K562 (cell line): Measurements from ENCODE around the gene TMEM181. TPM values are rescaled to one million over a fixed set of nuclear protein-coding genes. Genes with fewer than 3 reads are reported as not detected.

Experiments
- SMC3 ChIP-seq: conservative IDR thresholded peaks from 2 replicates; pipeline ENCODE4 v1.6.1; 2011; ENCODE audit warnings: low read depth, low read length, improper control_type of control experiment; ENCODE audit not compliant: insufficient read depth
- polyA plus RNA-seq, 8 experiments: library from polyadenylated mRNA; depleted of rRNA in 4 of 8; stranded (reverse) in 5 of 8; unstranded in 3 of 8; fragments of >200 nt; fragmentation: Nextera tagmentation in 2 of 8; fragmentation: Illumina TruSeq in 1 of 8; extraction: Ambion mirVana in 2 of 8; extraction: Trizol in 1 of 8; gene quantifications; 2 replicates each; pipeline versions ENCODE4 v1.2.1 to v1.2.3, GENCODE V29; 2011 to 2014; ENCODE audit warnings: inconsistent platforms in 1 of 8, missing spikeins in 1 of 8
- total RNA-seq, 7 experiments: library from RNA; depleted of rRNA in 6 of 7; stranded (reverse); fragments of >200 nt in 6 of 7; fragmentation: Illumina TruSeq in 2 of 7; extraction: Trizol in 2 of 7; gene quantifications; 2 replicates each; pipeline versions ENCODE4 v1.2.1 to v1.2.3, GENCODE V29; 2011 to 2021; ENCODE audit warnings: low replicate concordance in 1 of 7
- TF ChIP-seq, protein P1 (sequence below), 2 experiments: fragments of 450-650 bp; formaldehyde crosslinking in 1 of 2; IDR thresholded peaks; 2 replicates each; pipeline versions ENCODE4 v1.4.0 to v1.6.1; 2014 to 2020; ENCODE audit warnings: mild to moderate bottlenecking in 2 of 2, borderline replicate concordance in 1 of 2, low read depth in 1 of 2
- TF ChIP-seq, protein P2 (sequence below), 3 experiments: IDR thresholded peaks in 2 of 3; conservative IDR thresholded peaks in 1 of 3; 2 replicates each; pipeline ENCODE4 v1.5.1; 2011 to 2012; ENCODE audit warnings: low read length in 3 of 3, mild to moderate bottlenecking in 3 of 3, control low read depth in 2 of 3, improper control_type of control experiment in 1 of 3, inconsistent platforms in 1 of 3, low read depth in 1 of 3, mixed read lengths in 1 of 3, moderate library complexity in 1 of 3; ENCODE audit not compliant: insufficient read depth in 2 of 3

Gene TMEM181
- total and polyA plus RNA-seq, 9 of the 15 experiments (the other 6 are each of a cell fraction or from before 2014, with no cell fraction given) = 5.6 to 27.2 (median 19.9) TPM

DNA sequence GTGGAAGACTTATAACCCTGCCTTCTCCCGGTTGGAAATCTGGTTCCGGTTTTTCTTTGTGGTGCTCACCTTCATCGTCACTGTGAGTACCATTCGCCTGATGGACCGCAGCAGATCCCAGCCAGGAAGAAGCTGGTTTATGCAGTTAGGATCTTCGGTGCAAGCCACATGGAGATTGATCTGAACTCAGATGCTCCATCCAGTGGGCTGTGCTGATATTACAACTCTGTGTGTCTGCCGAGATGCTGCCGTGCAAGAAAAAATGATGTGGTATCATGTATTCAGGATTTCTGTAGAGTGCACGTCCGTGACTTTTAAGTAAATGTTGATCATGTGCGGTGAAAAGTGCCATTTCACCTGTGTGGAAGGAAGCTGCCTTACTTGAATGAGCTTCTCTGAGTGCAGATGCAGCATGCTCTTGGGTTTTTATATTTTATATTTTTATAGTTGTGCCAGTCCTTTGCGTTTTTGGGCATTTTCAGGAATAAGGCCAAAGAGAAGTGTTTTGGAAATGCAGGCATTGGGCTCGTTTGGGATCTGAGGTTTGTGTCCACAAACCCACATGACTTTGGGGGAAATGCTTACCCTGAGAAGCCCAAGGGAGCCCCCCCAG, 45.5 kb downstream of the TMEM181 start (continued):
- TF ChIP-seq, protein P1, sequence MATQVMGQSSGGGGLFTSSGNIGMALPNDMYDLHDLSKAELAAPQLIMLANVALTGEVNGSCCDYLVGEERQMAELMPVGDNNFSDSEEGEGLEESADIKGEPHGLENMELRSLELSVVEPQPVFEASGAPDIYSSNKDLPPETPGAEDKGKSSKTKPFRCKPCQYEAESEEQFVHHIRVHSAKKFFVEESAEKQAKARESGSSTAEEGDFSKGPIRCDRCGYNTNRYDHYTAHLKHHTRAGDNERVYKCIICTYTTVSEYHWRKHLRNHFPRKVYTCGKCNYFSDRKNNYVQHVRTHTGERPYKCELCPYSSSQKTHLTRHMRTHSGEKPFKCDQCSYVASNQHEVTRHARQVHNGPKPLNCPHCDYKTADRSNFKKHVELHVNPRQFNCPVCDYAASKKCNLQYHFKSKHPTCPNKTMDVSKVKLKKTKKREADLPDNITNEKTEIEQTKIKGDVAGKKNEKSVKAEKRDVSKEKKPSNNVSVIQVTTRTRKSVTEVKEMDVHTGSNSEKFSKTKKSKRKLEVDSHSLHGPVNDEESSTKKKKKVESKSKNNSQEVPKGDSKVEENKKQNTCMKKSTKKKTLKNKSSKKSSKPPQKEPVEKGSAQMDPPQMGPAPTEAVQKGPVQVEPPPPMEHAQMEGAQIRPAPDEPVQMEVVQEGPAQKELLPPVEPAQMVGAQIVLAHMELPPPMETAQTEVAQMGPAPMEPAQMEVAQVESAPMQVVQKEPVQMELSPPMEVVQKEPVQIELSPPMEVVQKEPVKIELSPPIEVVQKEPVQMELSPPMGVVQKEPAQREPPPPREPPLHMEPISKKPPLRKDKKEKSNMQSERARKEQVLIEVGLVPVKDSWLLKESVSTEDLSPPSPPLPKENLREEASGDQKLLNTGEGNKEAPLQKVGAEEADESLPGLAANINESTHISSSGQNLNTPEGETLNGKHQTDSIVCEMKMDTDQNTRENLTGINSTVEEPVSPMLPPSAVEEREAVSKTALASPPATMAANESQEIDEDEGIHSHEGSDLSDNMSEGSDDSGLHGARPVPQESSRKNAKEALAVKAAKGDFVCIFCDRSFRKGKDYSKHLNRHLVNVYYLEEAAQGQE (IDR thresholded peaks at IDR 0.05; ENCODE audit: borderline replicate concordance) = peak; percentile 65
- TF ChIP-seq, protein P1 (CRISPR knock-in tag; IDR thresholded peaks at IDR 0.05; ENCODE audit: low read depth) = no peak
- TF ChIP-seq SMC3 = peak; percentile 64
- TF ChIP-seq, protein P2, sequence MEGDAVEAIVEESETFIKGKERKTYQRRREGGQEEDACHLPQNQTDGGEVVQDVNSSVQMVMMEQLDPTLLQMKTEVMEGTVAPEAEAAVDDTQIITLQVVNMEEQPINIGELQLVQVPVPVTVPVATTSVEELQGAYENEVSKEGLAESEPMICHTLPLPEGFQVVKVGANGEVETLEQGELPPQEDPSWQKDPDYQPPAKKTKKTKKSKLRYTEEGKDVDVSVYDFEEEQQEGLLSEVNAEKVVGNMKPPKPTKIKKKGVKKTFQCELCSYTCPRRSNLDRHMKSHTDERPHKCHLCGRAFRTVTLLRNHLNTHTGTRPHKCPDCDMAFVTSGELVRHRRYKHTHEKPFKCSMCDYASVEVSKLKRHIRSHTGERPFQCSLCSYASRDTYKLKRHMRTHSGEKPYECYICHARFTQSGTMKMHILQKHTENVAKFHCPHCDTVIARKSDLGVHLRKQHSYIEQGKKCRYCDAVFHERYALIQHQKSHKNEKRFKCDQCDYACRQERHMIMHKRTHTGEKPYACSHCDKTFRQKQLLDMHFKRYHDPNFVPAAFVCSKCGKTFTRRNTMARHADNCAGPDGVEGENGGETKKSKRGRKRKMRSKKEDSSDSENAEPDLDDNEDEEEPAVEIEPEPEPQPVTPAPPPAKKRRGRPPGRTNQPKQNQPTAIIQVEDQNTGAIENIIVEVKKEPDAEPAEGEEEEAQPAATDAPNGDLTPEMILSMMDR (IDR thresholded peaks at IDR 0.05 in 2 of 3, conservative IDR thresholded peaks at IDR 0.05 in 1 of 3; ENCODE audit: insufficient read depth in 2 of 3, low read depth in 1 of 3, low read length in 3 of 3) = peak; percentile 65 to 75 (median 71)
